GM19035 (cell line): ENCODE measurements around the gene C5orf58.
A peak's percentile ranks its signal among the peaks of the same experiment; 100 is the strongest.

ENCODE experiments used
- ATAC-seq: cut with Tn5 transposase; IDR thresholded peaks from one replicate; pipeline ENCODE4 v1.9.1; 2021; ENCODE audit not compliant: unreplicated experiment

Gene C5orf58

GRCh38 chr5:170232786-170233185, at the start of gene C5orf58:
C5orf58 (plus strand) TSS chr5:170232985; CDS start chr5:170234977, 1,992 bp downstream.
- ATAC-seq = no peak

- peak; percentile 74 for ATAC-seq
Measured at GRCh38 chr5:170183816-170184687, 48.7 kb upstream of the C5orf58 start.

- ATAC-seq = no peak
Measured at GRCh38 chr5:170184737-170185136, 48.0 kb upstream of the C5orf58 start.

GRCh38 chr5:170186156-170186555, 46.6 kb upstream of the C5orf58 start:
- no peak for ATAC-seq

GRCh38 chr5:170186856-170187255, 45.9 kb upstream of the C5orf58 start:
- ATAC-seq = no peak

GRCh38 chr5:170190436-170191134, 42.2 kb upstream of the C5orf58 start:
- ATAC-seq = no peak

- ATAC-seq = no peak
Measured at GRCh38 chr5:170192829-170193228, 40.0 kb upstream of the C5orf58 start.

GRCh38 chr5:170195961-170196360, 36.8 kb upstream of the C5orf58 start:
- ATAC-seq = no peak

- no peak for ATAC-seq
Measured at GRCh38 chr5:170200876-170201275, 31.9 kb upstream of the C5orf58 start.

GRCh38 chr5:170201311-170201710, 31.5 kb upstream of the C5orf58 start:
- ATAC-seq = no peak

- ATAC-seq = no peak
Measured at GRCh38 chr5:170202117-170202516, 30.7 kb upstream of the C5orf58 start.

GRCh38 chr5:170204202-170204601, 28.6 kb upstream of the C5orf58 start:
- ATAC-seq = no peak

GRCh38 chr5:170206216-170206615, 26.6 kb upstream of the C5orf58 start:
- ATAC-seq = no peak

GRCh38 chr5:170206958-170207357, 25.8 kb upstream of the C5orf58 start:
- no peak for ATAC-seq

GRCh38 chr5:170211575-170212334, 21.0 kb upstream of the C5orf58 start:
- ATAC-seq = no peak

- no peak for ATAC-seq
Measured at GRCh38 chr5:170216257-170216864, 16.4 kb upstream of the C5orf58 start.

- ATAC-seq = no peak
Measured at GRCh38 chr5:170217831-170218230, 15.0 kb upstream of the C5orf58 start.

GRCh38 chr5:170218726-170219125, 14.1 kb upstream of the C5orf58 start:
- ATAC-seq = no peak

GRCh38 chr5:170219615-170220014, 13.2 kb upstream of the C5orf58 start:
- ATAC-seq = no peak

- no peak for ATAC-seq
Measured at GRCh38 chr5:170220191-170220590, 12.6 kb upstream of the C5orf58 start.

- no peak for ATAC-seq
Measured at GRCh38 chr5:170221327-170221741, 11.5 kb upstream of the C5orf58 start.
